Neural cell (in vitro differentiated cells): ENCODE data around the gene CCNO. TPM values are rescaled to one million over a fixed set of nuclear protein-coding genes. Genes with fewer than 3 reads are reported as not detected.

Experiments used
- H2AFZ ChIP-seq: fragments of 200-600, 300-800 bp; sonication (generic), shearing (Covaris generic); 2 replicates; pipeline ENCODE4 v1.6.0; 2014; ENCODE audit warnings: low read depth, mild to moderate bottlenecking, antibody characterized with exemption, low read length, moderate library complexity
- H3F3A ChIP-seq: fragments of 200-600 bp; shearing (Covaris generic); 2 replicates; pipeline ENCODE4 v1.6.1; 2016; ENCODE audit warnings: mild to moderate bottlenecking, moderate library complexity, mixed read lengths, antibody characterized with exemption, low read length; ENCODE audit not compliant: insufficient read depth, poor library complexity, severe bottlenecking
- H3K27ac ChIP-seq: fragments of 200-600, 300-800 bp; sonication (generic), shearing (Covaris generic); 2 replicates; pipeline ENCODE4 v1.5.1; 2014; ENCODE audit warnings: mild to moderate bottlenecking, low read length, moderate library complexity
- H3K27me3 ChIP-seq: fragments of 300-800, 200-600 bp; sonication (generic), shearing (Covaris generic); 2 replicates; pipeline ENCODE4 v1.6.0; 2014; ENCODE audit warnings: mild to moderate bottlenecking, low read depth, low read length, moderate library complexity; ENCODE audit not compliant: insufficient read depth
- H3K36me3 ChIP-seq: fragments of 300-800, 200-600 bp; sonication (generic), shearing (Covaris generic); 2 replicates; pipeline ENCODE4 v1.5.1; 2014; ENCODE audit warnings: mild to moderate bottlenecking, antibody characterized with exemption, low read length, moderate library complexity; ENCODE audit not compliant: insufficient read depth
- H3K4me2 ChIP-seq: fragments of 300-800, 200-600 bp; sonication (generic), shearing (Covaris generic); 2 replicates; pipeline ENCODE4 v1.6.0; 2014; ENCODE audit warnings: mild to moderate bottlenecking, low read length
- H3K4me3 ChIP-seq: fragments of 300-800, 200-600 bp; sonication (generic), shearing (Covaris generic); 2 replicates; pipeline ENCODE4 v1.5.1; 2014; ENCODE audit warnings: mild to moderate bottlenecking, low read length, moderate library complexity
- H3K79me2 ChIP-seq: fragments of 200-600 bp; shearing (Covaris generic); replicated peaks from 2 replicates; pipeline ENCODE4 v1.6.0; 2014; ENCODE audit warnings: mild to moderate bottlenecking, low read length, moderate library complexity; ENCODE audit not compliant: insufficient read depth
- H3K9ac ChIP-seq: fragments of 300-800, 200-600 bp; sonication (generic), shearing (Covaris generic); 2 replicates; pipeline ENCODE4 v1.6.1; 2016; ENCODE audit warnings: mild to moderate bottlenecking, low read length, mixed read lengths
- H3K9me2 ChIP-seq: fragments of 200-600 bp; shearing (Covaris generic); 2 replicates; pipeline ENCODE4 v1.6.1; 2016; ENCODE audit warnings: mild to moderate bottlenecking, low read length, mixed read lengths; ENCODE audit not compliant: insufficient read depth
- H3K9me3 ChIP-seq: fragments of 200-600, 300-800 bp; sonication (generic), shearing (Covaris generic); 2 replicates; pipeline ENCODE4 v1.6.1; 2016; ENCODE audit warnings: mild to moderate bottlenecking, mixed run types, low read length, moderate library complexity, mixed read lengths
- H4K20me1 ChIP-seq: fragments of 200-600 bp; shearing (Covaris generic); 2 replicates; pipeline ENCODE4 v1.6.1; 2016; ENCODE audit warnings: mild to moderate bottlenecking, mixed run types; ENCODE audit not compliant: insufficient read depth
- EP300 ChIP-seq: fragments of 450-650 bp; conservative IDR thresholded peaks from 2 replicates; pipeline ENCODE4 v1.6.1; 2014; ENCODE audit warnings: antibody characterized with exemption, mild to moderate bottlenecking, moderate library complexity; ENCODE audit not compliant: poor library complexity, severe bottlenecking
- EZH2 ChIP-seq: fragments of 200-600, 300-800 bp; shearing (Covaris generic), sonication (generic); IDR thresholded peaks from 2 replicates; pipeline ENCODE4 v1.6.1; 2014; ENCODE audit warnings: antibody characterized with exemption, low read length, borderline replicate concordance, mild to moderate bottlenecking; ENCODE audit not compliant: insufficient read depth, poor library complexity, severe bottlenecking
- MXI1 ChIP-seq: fragments of 450-650 bp; conservative IDR thresholded peaks from 2 replicates; pipeline ENCODE4 v1.6.1; 2014; ENCODE audit warnings: antibody characterized with exemption, mild to moderate bottlenecking; ENCODE audit not compliant: poor library complexity, severe bottlenecking
- POLR2AphosphoS5 ChIP-seq: IDR thresholded peaks from 2 replicates; pipeline ENCODE4 v1.6.1; 2012
- RAD21 ChIP-seq: fragments of 450-650 bp; conservative IDR thresholded peaks from 2 replicates; pipeline ENCODE4 v1.6.1; 2014; ENCODE audit warnings: antibody characterized with exemption, mild to moderate bottlenecking, moderate library complexity
- SMC3 ChIP-seq: fragments of 450-650 bp; conservative IDR thresholded peaks from 2 replicates; pipeline ENCODE4 v1.6.1; 2014; ENCODE audit warnings: antibody characterized with exemption, mild to moderate bottlenecking, moderate library complexity; ENCODE audit not compliant: poor library complexity
- TAF1 ChIP-seq: IDR thresholded peaks from 2 replicates; pipeline ENCODE4 v1.6.1; 2012; ENCODE audit warnings: low read depth
- polyA plus RNA-seq: library from polyadenylated mRNA; depleted of rRNA; stranded (reverse); fragments of >200 nt; gene quantifications from 2 replicates; pipeline ENCODE4 v1.2.3, GENCODE V29; 2014
- TF ChIP-seq, protein P1 (sequence below): fragments of 450-650 bp; IDR thresholded peaks from 2 replicates; pipeline ENCODE4 v1.5.1; 2014; ENCODE audit warnings: antibody characterized with exemption, mild to moderate bottlenecking, moderate library complexity; ENCODE audit not compliant: poor library complexity, severe bottlenecking
- TF ChIP-seq, protein P2 (sequence below): IDR thresholded peaks from 2 replicates; pipeline ENCODE4 v1.6.1; 2012; ENCODE audit warnings: borderline replicate concordance

The CCNO gene
- polyA plus RNA-seq, 1 donor from 2014 or later, result 0.16 TPM

DNA sequence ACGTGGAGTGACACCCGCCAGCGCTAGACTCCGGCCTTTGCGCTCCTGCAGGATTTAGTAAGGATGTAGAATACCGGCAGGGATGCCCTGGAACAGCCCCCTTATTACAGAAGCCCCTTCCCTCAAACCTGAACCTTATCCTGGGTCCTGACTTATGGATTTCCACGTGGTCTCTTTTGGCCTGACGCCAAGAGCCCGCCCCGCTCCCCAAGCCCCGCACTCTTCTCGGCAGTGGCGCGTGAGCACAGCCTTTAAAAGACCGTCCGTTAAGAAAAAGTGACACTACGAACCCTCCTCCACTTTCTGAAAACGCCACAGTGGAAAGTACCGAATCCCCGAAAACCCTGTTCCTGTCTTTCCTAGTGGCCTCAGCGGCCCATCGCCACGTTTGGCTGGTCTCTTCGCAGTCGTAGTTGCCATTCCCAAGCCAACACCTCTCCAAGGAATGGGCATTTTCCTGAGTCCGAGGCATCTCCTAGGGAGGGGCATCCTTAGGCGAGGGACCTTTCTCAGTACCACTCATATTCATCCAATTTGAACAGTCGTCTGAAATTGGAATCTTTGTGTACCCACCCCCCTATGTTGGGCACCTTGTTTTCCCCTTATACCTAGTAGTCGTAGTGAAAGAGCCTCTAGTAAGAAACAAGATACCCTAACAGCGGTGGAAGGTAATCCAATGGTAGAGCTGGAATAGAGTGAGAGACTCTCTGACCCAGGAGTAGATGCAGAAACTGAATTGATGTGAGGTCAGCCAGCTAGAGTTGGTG lies 5.6 kb downstream of the CCNO start:
- TF ChIP-seq EP300 (no peak), RAD21 (no peak), POLR2AphosphoS5 (no peak), TAF1 (no peak), SMC3 (no peak), EZH2 (no peak), MXI1 (no peak)
- TF ChIP-seq, protein P1, sequence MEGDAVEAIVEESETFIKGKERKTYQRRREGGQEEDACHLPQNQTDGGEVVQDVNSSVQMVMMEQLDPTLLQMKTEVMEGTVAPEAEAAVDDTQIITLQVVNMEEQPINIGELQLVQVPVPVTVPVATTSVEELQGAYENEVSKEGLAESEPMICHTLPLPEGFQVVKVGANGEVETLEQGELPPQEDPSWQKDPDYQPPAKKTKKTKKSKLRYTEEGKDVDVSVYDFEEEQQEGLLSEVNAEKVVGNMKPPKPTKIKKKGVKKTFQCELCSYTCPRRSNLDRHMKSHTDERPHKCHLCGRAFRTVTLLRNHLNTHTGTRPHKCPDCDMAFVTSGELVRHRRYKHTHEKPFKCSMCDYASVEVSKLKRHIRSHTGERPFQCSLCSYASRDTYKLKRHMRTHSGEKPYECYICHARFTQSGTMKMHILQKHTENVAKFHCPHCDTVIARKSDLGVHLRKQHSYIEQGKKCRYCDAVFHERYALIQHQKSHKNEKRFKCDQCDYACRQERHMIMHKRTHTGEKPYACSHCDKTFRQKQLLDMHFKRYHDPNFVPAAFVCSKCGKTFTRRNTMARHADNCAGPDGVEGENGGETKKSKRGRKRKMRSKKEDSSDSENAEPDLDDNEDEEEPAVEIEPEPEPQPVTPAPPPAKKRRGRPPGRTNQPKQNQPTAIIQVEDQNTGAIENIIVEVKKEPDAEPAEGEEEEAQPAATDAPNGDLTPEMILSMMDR, result no peak
- TF ChIP-seq, protein P2, sequence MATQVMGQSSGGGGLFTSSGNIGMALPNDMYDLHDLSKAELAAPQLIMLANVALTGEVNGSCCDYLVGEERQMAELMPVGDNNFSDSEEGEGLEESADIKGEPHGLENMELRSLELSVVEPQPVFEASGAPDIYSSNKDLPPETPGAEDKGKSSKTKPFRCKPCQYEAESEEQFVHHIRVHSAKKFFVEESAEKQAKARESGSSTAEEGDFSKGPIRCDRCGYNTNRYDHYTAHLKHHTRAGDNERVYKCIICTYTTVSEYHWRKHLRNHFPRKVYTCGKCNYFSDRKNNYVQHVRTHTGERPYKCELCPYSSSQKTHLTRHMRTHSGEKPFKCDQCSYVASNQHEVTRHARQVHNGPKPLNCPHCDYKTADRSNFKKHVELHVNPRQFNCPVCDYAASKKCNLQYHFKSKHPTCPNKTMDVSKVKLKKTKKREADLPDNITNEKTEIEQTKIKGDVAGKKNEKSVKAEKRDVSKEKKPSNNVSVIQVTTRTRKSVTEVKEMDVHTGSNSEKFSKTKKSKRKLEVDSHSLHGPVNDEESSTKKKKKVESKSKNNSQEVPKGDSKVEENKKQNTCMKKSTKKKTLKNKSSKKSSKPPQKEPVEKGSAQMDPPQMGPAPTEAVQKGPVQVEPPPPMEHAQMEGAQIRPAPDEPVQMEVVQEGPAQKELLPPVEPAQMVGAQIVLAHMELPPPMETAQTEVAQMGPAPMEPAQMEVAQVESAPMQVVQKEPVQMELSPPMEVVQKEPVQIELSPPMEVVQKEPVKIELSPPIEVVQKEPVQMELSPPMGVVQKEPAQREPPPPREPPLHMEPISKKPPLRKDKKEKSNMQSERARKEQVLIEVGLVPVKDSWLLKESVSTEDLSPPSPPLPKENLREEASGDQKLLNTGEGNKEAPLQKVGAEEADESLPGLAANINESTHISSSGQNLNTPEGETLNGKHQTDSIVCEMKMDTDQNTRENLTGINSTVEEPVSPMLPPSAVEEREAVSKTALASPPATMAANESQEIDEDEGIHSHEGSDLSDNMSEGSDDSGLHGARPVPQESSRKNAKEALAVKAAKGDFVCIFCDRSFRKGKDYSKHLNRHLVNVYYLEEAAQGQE, result no peak
- Histone ChIP-seq H3K9me2 (no peaks in the 10 kb centered on the region), H2AFZ (no peak overlapping the region), H3K4me2 (peak overlapping the region; percentile 14), H3K36me3 (no peaks in the 10 kb centered on the region), H3K27ac (no peak overlapping the region), H3F3A (peaks cover 6% of the 10 kb centered on the region), H3K9me3 (no peaks in the 10 kb centered on the region), H3K9ac (no peak overlapping the region), H3K79me2 (no peaks in the 10 kb centered on the region), H3K4me3 (peak overlapping the region; percentile 70), H4K20me1 (no peaks in the 10 kb centered on the region), H3K27me3 (peaks cover 100% of the 10 kb centered on the region)

DNA sequence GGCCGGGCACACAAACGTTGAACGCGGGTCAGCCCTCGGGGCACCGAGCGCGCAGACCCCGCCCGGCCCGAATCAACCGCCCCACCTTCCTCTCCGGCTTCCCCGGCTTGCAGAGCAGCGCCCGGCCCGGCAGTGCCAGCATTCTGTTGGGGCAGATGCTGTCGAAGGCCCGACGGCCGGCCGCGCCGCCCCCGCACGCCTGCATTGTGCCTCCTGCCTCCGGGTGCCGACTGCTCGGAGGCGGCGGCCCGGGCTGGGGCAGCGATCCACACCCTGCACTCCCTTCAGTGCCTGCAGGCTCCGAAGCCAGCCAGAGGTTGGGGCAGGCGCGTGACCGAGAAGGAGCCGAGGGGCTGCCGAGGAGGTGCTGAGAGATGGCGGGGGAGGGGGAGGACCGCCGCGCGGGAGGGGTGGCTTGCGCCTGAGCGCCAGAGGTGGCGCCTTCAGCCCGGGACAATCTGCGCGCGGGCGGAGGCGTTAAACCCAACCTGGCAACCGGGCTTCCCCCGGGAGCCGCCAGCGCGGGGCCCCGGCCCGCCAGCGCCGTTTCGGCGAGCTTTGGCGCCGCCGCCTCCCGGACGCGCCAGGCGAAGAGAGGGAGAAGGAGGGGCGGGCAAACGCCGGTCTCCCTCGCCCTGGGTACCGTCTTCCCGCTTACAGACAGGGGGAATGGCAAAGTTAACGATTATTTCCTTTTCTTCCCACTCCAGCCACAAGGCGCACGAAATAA lies 6.3 kb downstream of the CCNO start, which contains the start of gene MCIDAS:
Gene MCIDAS, minus strand, starts transcription at position 382 of the 730 bp plus-strand sequence. Its CDS starts 177 bp downstream, at position 205.
- Histone ChIP-seq H3K9me2 (no peaks in the 10 kb centered on the region), H3K36me3 (no peaks in the 10 kb centered on the region), H4K20me1 (no peaks in the 10 kb centered on the region), H3K9ac (no peak within 1 kb of the TSS), H3K27ac (no peak within 1 kb of the TSS), H3K27me3 (peaks cover 100% of the 10 kb centered on the region), H3K9me3 (peaks cover 1% of the 10 kb centered on the region), H3F3A (peaks cover under 1% of the 10 kb centered on the region), H3K4me2 (peak within 1 kb of the TSS; percentile 14), H3K4me3 (peak within 1 kb of the TSS; percentile 70), H3K79me2 (no peaks in the 10 kb centered on the region), H2AFZ (no peak within 1 kb of the TSS)
- TF ChIP-seq, protein P1, result peak; percentile 27
- TF ChIP-seq POLR2AphosphoS5, result peak; percentile 28
- no peak for TF ChIP-seq SMC3
